Measurements from ENCODE around the gene BICRAL.
"Not testable (repeated sequence)": the region's sequence is repeated elsewhere in the genome, so short reads cannot be mapped to it uniquely, and the experiment has no call there.

The BICRAL gene

DNA sequence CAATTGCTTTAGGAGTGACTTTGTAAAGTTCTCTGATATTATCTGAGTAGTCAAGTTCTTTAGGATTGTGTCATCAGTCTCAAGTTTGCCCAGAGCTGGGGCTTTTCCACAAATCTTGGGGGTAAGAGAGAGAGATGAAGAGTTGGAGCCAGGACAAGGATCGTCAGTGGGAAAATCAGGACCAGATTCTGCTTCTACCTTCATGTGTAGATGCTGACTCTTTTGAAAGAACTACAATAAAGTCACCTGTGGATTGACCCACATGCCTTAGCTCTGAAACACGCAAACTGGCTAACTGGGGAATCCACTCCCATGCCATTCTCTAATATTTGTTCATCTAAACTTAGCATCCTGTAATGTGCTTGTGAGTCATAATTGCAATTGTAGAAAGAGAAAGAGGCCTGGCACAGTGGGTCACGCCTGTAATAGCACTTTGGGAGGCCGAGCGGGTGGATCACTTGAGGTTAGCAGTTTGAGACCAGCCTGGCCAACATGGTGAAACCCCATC is 15.6 kb upstream of the BICRAL start:
- DNase-seq (ENCODE audit: low read depth in 2 of 2): peak in 1 of 2 donors; percentile 80
- H3K4me3 ChIP-seq (replicated peaks in 1 of 2; ENCODE audit: low read depth in 2 of 2, low read length in 2 of 2): no peak overlapping the region
- TF ChIP-seq, protein P1, sequence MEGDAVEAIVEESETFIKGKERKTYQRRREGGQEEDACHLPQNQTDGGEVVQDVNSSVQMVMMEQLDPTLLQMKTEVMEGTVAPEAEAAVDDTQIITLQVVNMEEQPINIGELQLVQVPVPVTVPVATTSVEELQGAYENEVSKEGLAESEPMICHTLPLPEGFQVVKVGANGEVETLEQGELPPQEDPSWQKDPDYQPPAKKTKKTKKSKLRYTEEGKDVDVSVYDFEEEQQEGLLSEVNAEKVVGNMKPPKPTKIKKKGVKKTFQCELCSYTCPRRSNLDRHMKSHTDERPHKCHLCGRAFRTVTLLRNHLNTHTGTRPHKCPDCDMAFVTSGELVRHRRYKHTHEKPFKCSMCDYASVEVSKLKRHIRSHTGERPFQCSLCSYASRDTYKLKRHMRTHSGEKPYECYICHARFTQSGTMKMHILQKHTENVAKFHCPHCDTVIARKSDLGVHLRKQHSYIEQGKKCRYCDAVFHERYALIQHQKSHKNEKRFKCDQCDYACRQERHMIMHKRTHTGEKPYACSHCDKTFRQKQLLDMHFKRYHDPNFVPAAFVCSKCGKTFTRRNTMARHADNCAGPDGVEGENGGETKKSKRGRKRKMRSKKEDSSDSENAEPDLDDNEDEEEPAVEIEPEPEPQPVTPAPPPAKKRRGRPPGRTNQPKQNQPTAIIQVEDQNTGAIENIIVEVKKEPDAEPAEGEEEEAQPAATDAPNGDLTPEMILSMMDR (IDR thresholded peaks at IDR 0.05; ENCODE audit: low read depth, low read length): no peak

DNA sequence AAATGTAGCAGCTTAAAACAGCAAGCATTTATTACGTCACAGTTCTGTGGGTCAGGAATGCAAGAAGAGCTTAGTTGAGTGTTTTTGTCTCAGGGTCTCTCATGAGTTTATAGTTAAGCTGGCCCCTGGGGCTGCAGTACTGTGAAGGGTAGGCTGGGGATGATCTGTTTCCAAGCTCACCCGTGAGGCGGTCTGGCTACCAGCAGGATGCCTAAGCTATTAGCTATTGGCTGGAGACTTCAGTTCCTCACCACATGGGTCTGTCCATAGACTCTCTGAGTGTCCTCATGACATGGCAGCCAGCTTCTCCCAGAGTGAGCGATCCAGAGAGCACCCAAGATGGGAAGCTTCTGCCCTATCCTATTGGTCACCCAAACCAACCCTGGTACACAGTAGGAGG is 12.8 kb upstream of the BICRAL start:
- DNase-seq (ENCODE audit: low read depth in 2 of 2): no peak
- TF ChIP-seq, protein P1 (IDR thresholded peaks at IDR 0.05; ENCODE audit: low read depth, low read length): no peak
- H3K4me3 ChIP-seq (replicated peaks in 1 of 2; ENCODE audit: low read depth in 2 of 2, low read length in 2 of 2): no peak overlapping the region

DNA sequence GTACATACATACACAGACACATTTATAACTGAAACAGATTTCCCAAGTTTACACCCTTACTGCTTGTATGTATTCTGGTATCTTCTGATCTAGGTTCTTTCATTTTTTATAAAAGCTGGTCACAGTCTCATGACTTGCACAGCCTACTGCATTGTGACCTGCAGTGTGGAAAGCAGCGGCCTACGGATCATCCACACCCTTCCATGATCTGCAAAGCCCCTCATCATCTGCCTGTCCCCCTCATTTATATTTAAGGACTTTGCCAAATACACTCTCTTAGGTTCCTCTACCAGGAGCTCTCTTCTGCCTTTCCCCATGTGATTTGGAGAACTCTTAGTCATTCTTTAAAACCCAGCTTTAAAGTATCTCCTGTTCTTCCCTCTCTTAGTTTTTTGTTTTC is 12.0 kb upstream of the BICRAL start:
- no peak overlapping the region for H3K4me3 ChIP-seq (replicated peaks in 1 of 2; ENCODE audit: low read depth in 2 of 2, low read length in 2 of 2)
- DNase-seq (ENCODE audit: low read depth in 2 of 2): no peak
- TF ChIP-seq, protein P1 (IDR thresholded peaks at IDR 0.05; ENCODE audit: low read depth, low read length): no peak

DNA sequence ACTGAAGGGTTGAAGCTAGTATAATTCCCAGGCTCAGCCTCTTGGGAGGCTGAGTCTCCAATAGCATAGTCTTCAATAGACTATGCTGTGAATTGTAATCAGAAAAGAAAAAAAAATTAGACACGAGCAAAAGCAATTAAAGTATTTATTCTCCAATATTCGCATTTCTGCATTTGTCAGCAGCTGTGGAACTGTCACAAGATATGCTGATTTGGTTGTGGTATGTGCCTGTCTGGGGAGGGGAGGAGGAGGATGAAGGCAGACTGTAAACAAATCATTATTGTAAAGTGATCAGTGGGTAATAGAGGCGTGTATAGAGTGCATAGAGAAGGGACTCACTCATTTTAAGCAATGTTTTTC is 10.1 kb upstream of the BICRAL start:
- no peak for DNase-seq (ENCODE audit: low read depth in 2 of 2)
- H3K4me3 ChIP-seq (replicated peaks in 1 of 2; ENCODE audit: low read depth in 2 of 2, low read length in 2 of 2): no peak overlapping the region
- TF ChIP-seq, protein P1 (IDR thresholded peaks at IDR 0.05; ENCODE audit: low read depth, low read length): no peak

DNA sequence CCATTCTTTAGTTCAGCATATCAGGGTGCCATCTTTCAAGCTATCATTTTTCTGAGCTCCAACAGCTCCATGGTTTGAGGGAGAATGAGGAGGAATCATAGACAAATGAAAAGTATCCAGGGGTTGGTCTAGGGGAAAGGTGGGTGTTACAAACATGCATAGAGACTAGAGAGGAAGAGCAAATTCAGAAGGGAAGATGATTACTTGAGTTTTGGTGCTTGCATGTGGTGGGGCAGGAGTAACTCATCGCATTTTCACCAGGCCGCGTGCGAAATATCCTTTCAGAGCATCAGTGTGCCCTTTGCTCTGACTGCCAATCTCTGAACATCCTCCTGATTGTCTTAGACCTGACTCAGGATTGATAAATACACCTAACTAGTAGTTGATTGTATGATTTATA is 7.7 kb upstream of the BICRAL start:
- no peak for DNase-seq (ENCODE audit: low read depth in 2 of 2)
- no peak overlapping the region for H3K4me3 ChIP-seq (replicated peaks in 1 of 2; ENCODE audit: low read depth in 2 of 2, low read length in 2 of 2)
- TF ChIP-seq, protein P1 (IDR thresholded peaks at IDR 0.05; ENCODE audit: low read depth, low read length): no peak

DNA sequence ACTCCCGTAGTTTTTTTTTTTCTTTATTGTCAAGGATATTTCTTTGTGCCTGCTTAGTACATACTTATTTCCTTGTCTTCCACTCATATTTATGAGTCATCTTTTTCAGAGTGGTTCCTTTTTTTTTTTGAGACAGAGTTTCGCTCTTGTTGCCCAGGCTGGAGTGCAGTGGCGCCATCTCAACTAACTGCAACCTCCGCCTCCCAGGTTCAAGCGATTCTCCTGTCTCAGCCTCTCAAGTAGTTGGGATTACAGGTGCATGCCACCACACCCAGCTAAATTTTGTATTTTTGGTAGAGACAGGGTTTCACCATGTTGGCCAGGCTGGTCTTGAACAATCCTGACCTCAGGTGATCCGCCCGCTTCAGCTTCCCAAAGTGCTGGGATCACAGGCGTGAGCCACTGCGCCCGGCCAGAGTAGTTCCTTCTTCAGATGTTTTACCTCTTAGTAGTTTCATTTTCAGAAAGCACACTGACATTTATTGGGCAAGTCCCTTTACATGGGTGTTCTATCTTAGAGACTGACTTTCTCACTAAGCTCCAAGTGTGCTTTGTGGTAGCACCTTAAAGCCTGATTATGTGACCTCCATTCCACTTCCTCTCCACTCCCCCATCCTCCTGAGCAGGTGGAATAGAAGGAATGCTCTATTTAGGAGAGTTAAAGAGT is 6.9 kb upstream of the BICRAL start:
- not testable (repeated sequence) for H3K4me3 ChIP-seq (replicated peaks in 1 of 2; ENCODE audit: low read depth in 2 of 2, low read length in 2 of 2)
- DNase-seq (ENCODE audit: low read depth in 2 of 2): peak in 1 of 2 donors; percentile 14

DNA sequence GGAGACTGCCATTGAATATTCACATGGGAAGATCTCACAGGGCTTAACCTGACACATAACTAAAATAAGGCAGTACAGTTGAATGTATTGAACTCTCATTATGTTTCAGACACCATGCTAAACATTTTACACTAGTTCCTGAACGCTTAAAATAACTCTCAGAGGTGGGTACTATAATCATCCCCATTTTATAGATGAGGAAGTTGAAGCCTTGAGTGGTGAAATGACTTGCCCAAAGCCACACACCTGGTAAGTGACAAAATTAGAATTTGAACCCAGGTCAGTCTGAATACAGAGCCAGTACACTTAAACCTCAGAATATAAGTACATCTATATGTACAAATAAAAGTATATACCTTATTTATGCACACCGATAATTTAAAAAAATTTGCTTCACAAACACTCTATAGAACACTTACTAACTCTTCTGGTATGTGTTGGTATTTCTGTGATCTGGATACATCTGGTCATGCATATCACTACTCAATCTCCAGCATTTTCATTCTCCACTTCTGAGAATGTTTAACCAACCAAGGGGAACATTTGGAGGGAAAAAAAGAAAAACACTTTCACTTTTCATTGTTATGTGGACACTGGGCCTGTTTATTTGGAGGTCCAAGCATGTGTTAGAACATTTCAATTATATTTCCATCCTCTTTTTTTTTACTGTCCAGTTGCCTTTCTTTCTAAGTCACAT is 4.6 kb upstream of the BICRAL start:
- TF ChIP-seq, protein P1 (IDR thresholded peaks at IDR 0.05; ENCODE audit: low read depth, low read length): no peak
- no peak overlapping the region for H3K4me3 ChIP-seq (replicated peaks in 1 of 2; ENCODE audit: low read depth in 2 of 2, low read length in 2 of 2)
- DNase-seq (ENCODE audit: low read depth in 2 of 2): peak; percentile 26 to 49

Measured in cardiac fibroblast (primary cell).